ENCODE measurements around the gene CHMP4A.

DNA sequence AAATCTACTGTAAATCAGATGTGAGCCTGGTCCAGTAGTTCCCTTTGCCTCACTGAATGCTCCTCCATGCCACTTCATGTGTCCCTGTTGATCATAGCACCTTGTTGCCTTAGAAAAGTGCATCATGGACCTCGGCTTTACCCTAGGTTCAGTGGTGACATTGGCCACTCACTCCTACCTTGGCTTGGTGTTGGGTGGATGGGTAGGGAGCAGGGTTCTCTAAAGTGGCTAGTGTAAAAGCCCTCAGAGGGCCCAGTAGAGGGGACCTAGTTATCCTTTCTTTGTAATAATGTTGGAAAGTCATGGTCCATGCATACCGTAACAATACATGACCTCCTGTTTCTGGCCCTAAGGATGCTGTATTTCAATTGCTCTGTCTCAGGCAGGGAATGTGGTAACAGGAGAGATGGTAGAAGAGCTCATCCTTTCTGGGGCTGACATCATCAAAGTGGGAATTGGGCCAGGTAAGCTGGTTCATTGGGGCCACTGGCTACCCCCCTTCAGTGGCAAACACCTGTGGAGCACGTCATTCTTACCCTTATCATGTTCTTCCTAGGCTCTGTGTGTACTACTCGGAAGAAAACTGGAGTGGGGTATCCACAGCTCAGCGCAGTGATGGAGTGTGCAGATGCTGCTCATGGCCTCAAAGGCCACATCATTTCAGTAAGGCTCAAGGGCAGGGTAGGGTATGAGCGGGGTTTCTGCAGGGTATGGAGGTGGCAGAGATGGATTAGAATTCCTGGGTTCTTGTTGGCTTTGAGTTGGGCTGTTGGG lies 23.6 kb upstream of the CHMP4A start:
- TF ChIP-seq SP1 (IDR thresholded peaks at IDR 0.05), result no peak
- TF ChIP-seq ZNF384 (IDR thresholded peaks at IDR 0.05), result no peak
- TF ChIP-seq BHLHE40 (IDR thresholded peaks at IDR 0.05; ENCODE audit: borderline replicate concordance), result no peak
- no peak for TF ChIP-seq FOXK2 (IDR thresholded peaks at IDR 0.05)
- TF ChIP-seq FOXA1 (IDR thresholded peaks at IDR 0.05), result no peak
- TF ChIP-seq LEF1 (IDR thresholded peaks at IDR 0.05; ENCODE audit: borderline replicate concordance), result no peak
